ENCODE measurements around the gene KCNH2.

- TF ChIP-seq MLX (CRISPR knock-in tag; IDR thresholded peaks at IDR 0.05) (no peak), MAX (IDR thresholded peaks at IDR 0.05) (no peak), POLR2AphosphoS5 (IDR thresholded peaks at IDR 0.05; ENCODE audit: low read depth, low read length) (no peak), ZNF616 (CRISPR knock-in tag; IDR thresholded peaks at IDR 0.05; ENCODE audit: low read depth) (no peak), ZNF124 (CRISPR knock-in tag; IDR thresholded peaks at IDR 0.05) (no peak), ISL2 (CRISPR knock-in tag; IDR thresholded peaks at IDR 0.05) (no peak), ZNF282 (IDR thresholded peaks at IDR 0.05; ENCODE audit: partially characterized antibody) (no peak), ZFP90 (CRISPR knock-in tag; IDR thresholded peaks at IDR 0.05; ENCODE audit: borderline replicate concordance) (no peak), FOXK2 (IDR thresholded peaks at IDR 0.05) (no peak), ZNF652 (CRISPR knock-in tag; IDR thresholded peaks at IDR 0.05; ENCODE audit: borderline replicate concordance, low read depth) (no peak), BHLHE40 (IDR thresholded peaks at IDR 0.05; ENCODE audit: low read length) (no peak), ZKSCAN1 (IDR thresholded peaks at IDR 0.05; ENCODE audit: low read length) (no peak), MTA1 (CRISPR knock-in tag; IDR thresholded peaks at IDR 0.05; ENCODE audit: borderline replicate concordance) (no peak), POLR2A (IDR thresholded peaks at IDR 0.05; ENCODE audit: insufficient read depth in 1 of 2, low read depth in 2 of 2, low read length in 2 of 2) (no peak)
Measured at GRCh38 chr7:150992833-150993302, 14.7 kb upstream of the KCNH2 start.

Data from HepG2 (cell line).